ENCODE data around the gene E2F1. TPM values are rescaled to one million over a fixed set of nuclear protein-coding genes. Genes with fewer than 3 reads are reported as not detected.

Gene E2F1
- total and polyA plus RNA-seq, 2 donors (not counting 3 experiments of a cell fraction or from before 2014, with no cell fraction given): 20.7 to 29.6 TPM

DNA sequence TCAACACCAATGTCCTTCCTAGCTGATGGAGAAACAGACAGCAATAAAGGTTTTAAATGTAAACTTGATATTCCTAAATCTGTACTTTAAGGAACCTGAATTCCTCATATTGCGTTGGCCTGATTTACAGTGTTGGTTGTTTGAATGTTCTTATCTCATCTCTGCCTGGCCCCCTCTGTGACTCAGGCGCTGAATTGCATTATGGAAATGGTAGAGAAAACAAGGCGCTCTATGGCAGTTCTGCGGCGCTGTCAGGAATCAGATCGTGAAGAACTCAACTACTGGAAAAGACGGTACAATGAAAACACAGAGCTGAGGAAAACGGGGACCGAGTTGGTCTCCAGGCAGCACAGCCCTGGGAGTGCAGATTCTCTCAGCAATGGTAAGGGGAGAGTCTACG lies 56.7 kb downstream of the E2F1 start:
- FAIRE-seq (no peak), DNase-seq (ENCODE audit: low read depth, low spot score) (no peak)
- no peak overlapping the region for H3K4me3 ChIP-seq (replicated peaks in 1 of 3; ENCODE audit: insufficient read depth in 1 of 3, low read depth in 1 of 3, low read length in 3 of 3)
- H3K9me1 ChIP-seq (replicated peaks; ENCODE audit: control insufficient read depth, extremely low read depth, insufficient read depth, low read length): no peaks in the 10 kb centered on the region
- CTCF ChIA-PET: no interaction called here
- POLR2A ChIA-PET: interaction anchor here (0.6 kb wide), 1 partner anchor 91 kb away, joined by 3 read pairs; no protein-coding TSS in a partner anchor
- H3K27me3 ChIP-seq (ENCODE audit: control insufficient read depth in 2 of 2, insufficient read depth in 2 of 2, low read length in 2 of 2): no peaks in the 10 kb centered on the region
- H4K20me1 ChIP-seq (replicated peaks; ENCODE audit: control insufficient read depth, extremely low read depth, insufficient read depth, low read length): no peaks in the 10 kb centered on the region
- H3K9ac ChIP-seq (replicated peaks; ENCODE audit: extremely low read depth, insufficient read depth, low read length): no peak overlapping the region
- H3K4me2 ChIP-seq (ENCODE audit: insufficient read depth, low read length): no peak overlapping the region
- H3K9me3 ChIP-seq (replicated peaks; ENCODE audit: control insufficient read depth, insufficient read depth, low read length): no peaks in the 10 kb centered on the region
- no peak overlapping the region for H2AFZ ChIP-seq (ENCODE audit: low read depth, low read length)
- H3K36me3 ChIP-seq (ENCODE audit: control insufficient read depth in 2 of 2, extremely low read depth in 1 of 2, insufficient read depth in 2 of 2, low read length in 2 of 2): peaks cover 0 to 6% of the 10 kb centered on the region in 2 experiments
- BruUV-seq (replicated peaks): no TSS peak
- intact Hi-C loops (cut with micrococcal nuclease) (no loop called here), dilution Hi-C loops (cut with MboI; ENCODE audit: extremely low pct_ligation_motif_present, low sequenced_read_pairs) (no loop called here)
- TF ChIP-seq, protein P1, sequence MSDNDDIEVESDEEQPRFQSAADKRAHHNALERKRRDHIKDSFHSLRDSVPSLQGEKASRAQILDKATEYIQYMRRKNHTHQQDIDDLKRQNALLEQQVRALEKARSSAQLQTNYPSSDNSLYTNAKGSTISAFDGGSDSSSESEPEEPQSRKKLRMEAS (IDR thresholded peaks at IDR 0.05; ENCODE audit: insufficient read depth, insufficient read length): no peak
- TF ChIP-seq MYC (IDR thresholded peaks at IDR 0.05; ENCODE audit: low read depth, low read length) (no peak), POLR2AphosphoS5 (IDR thresholded peaks at IDR 0.05; ENCODE audit: insufficient read depth, low read depth, low read length) (no peak), POLR2A (IDR thresholded peaks at IDR 0.05; ENCODE audit: low read depth, low read length) (no peak), EZH2 (IDR thresholded peaks at IDR 0.05; ENCODE audit: borderline replicate concordance, low read depth, low read length, severe bottlenecking) (no peak), GATA2 (IDR thresholded peaks at IDR 0.05; ENCODE audit: insufficient read depth, insufficient read length, low read depth, low read length) (no peak), JUN (IDR thresholded peaks at IDR 0.05; ENCODE audit: borderline replicate concordance, insufficient read depth, insufficient read length, low read depth) (no peak), FOS (IDR thresholded peaks at IDR 0.05; ENCODE audit: borderline replicate concordance, insufficient read depth, low read length) (no peak)
- TF ChIP-seq, protein P2, sequence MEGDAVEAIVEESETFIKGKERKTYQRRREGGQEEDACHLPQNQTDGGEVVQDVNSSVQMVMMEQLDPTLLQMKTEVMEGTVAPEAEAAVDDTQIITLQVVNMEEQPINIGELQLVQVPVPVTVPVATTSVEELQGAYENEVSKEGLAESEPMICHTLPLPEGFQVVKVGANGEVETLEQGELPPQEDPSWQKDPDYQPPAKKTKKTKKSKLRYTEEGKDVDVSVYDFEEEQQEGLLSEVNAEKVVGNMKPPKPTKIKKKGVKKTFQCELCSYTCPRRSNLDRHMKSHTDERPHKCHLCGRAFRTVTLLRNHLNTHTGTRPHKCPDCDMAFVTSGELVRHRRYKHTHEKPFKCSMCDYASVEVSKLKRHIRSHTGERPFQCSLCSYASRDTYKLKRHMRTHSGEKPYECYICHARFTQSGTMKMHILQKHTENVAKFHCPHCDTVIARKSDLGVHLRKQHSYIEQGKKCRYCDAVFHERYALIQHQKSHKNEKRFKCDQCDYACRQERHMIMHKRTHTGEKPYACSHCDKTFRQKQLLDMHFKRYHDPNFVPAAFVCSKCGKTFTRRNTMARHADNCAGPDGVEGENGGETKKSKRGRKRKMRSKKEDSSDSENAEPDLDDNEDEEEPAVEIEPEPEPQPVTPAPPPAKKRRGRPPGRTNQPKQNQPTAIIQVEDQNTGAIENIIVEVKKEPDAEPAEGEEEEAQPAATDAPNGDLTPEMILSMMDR (IDR thresholded peaks at IDR 0.05; ENCODE audit: extremely low read depth in 1 of 2, insufficient read depth in 1 of 2, low read depth in 1 of 2, low read length in 2 of 2): no peak
- no peaks in the 10 kb centered on the region for H3K4me1 ChIP-seq (ENCODE audit: control insufficient read depth, extremely low read depth, insufficient read depth, low read length)
- no peak overlapping the region for H3K27ac ChIP-seq (ENCODE audit: insufficient read depth, low read depth, low read length)
- no peaks in the 10 kb centered on the region for H3K79me2 ChIP-seq (ENCODE audit: control insufficient read depth, insufficient read depth, low read length)
